Activated CD8-positive, alpha-beta T cell treated with anti-CD3 and anti-CD28 coated beads for 36 hours (primary cell): Measurements from ENCODE around the gene IL22RA2. TPM values are rescaled to one million over a fixed set of nuclear protein-coding genes. Genes with fewer than 3 reads are reported as not detected.
"Not testable (repeated sequence)": the region's sequence is repeated elsewhere in the genome, so short reads cannot be mapped to it uniquely, and the experiment has no call there.

ENCODE experiments used
- ATAC-seq: fragments of 200-7000 bp; cut with Tn5 transposase; one replicate; pipeline ENCODE4 v1.10.0; 2021; ENCODE audit warnings: mild to moderate bottlenecking, moderate library complexity
- CTCF ChIA-PET: fragments of 350-600 bp; sonication (Branson Sonifier 250); formaldehyde crosslinking; loops from one replicate; lab custom pipeline; 2021; ENCODE audit warnings: antibody characterized with exemption; lab: Charles Lee
- POLR2A ChIA-PET: fragments of 350-600 bp; sonication (Branson Sonifier 250); formaldehyde crosslinking; loops from one replicate; lab custom pipeline; 2021; ENCODE audit warnings: antibody characterized with exemption; lab: Charles Lee
- DNase-seq: peaks from one replicate; pipeline ENCODE4 v3.0.0-alpha.2; 2020
- H3K27ac Mint-ChIP-seq: one replicate; pipeline ENCODE4 v1.8.0; 2021; ENCODE audit warnings: mild to moderate bottlenecking, mixed read lengths
- H3K27me3 Mint-ChIP-seq: one replicate; pipeline ENCODE4 v1.8.0; 2021; ENCODE audit warnings: mixed read lengths
- H3K36me3 Mint-ChIP-seq: one replicate; pipeline ENCODE4 v1.8.0; 2021; ENCODE audit warnings: low read depth, mixed read lengths
- H3K4me1 Mint-ChIP-seq: one replicate; pipeline ENCODE4 v1.8.0; 2021; ENCODE audit warnings: low read depth, mixed read lengths
- H3K4me3 Mint-ChIP-seq: one replicate; pipeline ENCODE4 v1.8.0; 2021; ENCODE audit warnings: mild to moderate bottlenecking, moderate library complexity, mixed read lengths
- H3K9me3 Mint-ChIP-seq: one replicate; pipeline ENCODE4 v1.8.0; 2021; ENCODE audit warnings: mixed read lengths
- intact Hi-C: fragments of 100-400 bp; cut with micrococcal nuclease; formaldehyde crosslinking; loops from one replicate; pipeline ENCODE4 v1.10.0; 2022
- total RNA-seq, 2 experiments: library from RNA; stranded (reverse); gene quantifications; one replicate each; pipeline ENCODE4 v1.2.3, GENCODE V29; 2021
- TF ChIP-seq, protein P1 (sequence below): fragments of 200-600 bp; IDR thresholded peaks from one replicate; pipeline ENCODE4 v1.8.0; 2022; ENCODE audit warnings: antibody characterized with exemption, mild to moderate bottlenecking

Gene IL22RA2
- total RNA-seq, 2 experiments from 2014 or later: not detected

DNA sequence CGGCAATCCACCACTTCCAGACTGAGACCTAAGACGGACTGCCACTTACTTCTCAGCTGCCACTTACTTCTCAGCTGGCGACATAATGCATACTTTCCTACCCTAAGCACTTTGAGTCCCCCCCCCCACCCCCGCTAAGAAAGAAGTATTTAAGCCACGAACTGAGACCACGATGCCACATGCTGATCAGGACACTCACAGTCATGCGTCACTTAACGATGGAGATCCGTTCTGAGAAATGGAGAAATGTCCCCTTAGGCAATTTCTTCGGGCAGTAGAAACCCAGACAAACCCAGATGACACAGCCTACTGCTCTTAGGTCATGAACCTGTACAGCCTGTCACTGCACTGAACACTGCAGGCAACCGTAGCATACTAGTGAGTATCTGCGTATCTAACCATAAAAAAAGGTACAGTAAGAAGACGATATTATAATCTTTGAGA, 45.1 kb upstream of the IL22RA2 start:
- Mint-ChIP-seq H3K27me3 (no peaks in the 10 kb centered on the region), H3K4me1 (peaks cover 40% of the 10 kb centered on the region), H3K27ac (peak overlapping the region; percentile 96), H3K36me3 (peaks cover 5% of the 10 kb centered on the region), H3K4me3 (peak overlapping the region; percentile 90), H3K9me3 (no peaks in the 10 kb centered on the region)
- POLR2A ChIA-PET: interaction anchor here (0.9 to 1.5 kb wide), 4 partner anchors 9 to 28 kb away, joined by 3 to 5 read pairs (median 4); no protein-coding TSS in a partner anchor
- ATAC-seq (peak; percentile 82), DNase-seq (peak; percentile 76)
- CTCF ChIA-PET: interaction anchor here (1.4 kb wide), 1 partner anchor 121 kb away, joined by 3 read pairs; no protein-coding TSS in a partner anchor
- TF ChIP-seq, protein P1, sequence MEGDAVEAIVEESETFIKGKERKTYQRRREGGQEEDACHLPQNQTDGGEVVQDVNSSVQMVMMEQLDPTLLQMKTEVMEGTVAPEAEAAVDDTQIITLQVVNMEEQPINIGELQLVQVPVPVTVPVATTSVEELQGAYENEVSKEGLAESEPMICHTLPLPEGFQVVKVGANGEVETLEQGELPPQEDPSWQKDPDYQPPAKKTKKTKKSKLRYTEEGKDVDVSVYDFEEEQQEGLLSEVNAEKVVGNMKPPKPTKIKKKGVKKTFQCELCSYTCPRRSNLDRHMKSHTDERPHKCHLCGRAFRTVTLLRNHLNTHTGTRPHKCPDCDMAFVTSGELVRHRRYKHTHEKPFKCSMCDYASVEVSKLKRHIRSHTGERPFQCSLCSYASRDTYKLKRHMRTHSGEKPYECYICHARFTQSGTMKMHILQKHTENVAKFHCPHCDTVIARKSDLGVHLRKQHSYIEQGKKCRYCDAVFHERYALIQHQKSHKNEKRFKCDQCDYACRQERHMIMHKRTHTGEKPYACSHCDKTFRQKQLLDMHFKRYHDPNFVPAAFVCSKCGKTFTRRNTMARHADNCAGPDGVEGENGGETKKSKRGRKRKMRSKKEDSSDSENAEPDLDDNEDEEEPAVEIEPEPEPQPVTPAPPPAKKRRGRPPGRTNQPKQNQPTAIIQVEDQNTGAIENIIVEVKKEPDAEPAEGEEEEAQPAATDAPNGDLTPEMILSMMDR: no peak
- intact Hi-C loops: no loop called here

DNA sequence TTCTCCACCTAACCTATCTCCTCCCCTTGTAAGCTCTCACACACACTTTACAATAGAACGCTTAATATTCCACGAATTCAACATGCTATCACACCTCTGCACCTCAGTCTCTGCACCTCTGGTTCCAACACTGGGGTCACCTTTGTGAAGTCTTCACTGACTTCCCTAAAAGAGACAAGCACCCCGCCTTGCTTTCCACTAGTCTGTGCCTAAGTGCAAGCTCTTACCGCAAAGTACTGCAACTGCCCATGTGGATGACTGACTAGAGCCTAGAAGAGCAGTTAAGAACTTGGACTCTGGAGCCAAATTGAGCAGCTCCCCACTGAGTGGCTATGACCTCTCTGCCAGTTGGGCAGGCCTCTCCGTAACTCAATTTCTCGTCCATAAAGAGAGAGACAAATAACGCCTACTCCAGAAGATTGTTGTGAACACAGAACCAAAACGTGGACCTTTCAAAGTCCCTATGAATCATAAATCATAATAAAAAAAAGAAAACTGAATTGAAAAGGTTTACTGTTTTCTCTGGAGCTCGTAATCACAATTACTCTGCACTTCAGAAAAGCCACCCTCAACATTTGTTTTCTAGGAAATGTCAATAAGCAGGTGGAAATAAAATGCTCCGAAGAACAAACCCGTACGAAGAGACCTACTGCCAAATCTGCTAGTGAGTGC, 44.5 kb upstream of the IL22RA2 start:
- CTCF ChIA-PET: interaction anchor here (1.4 kb wide), 1 partner anchor 121 kb away, joined by 3 read pairs; no protein-coding TSS in a partner anchor
- peak overlapping the region; percentile 90 for H3K4me3 Mint-ChIP-seq

DNA sequence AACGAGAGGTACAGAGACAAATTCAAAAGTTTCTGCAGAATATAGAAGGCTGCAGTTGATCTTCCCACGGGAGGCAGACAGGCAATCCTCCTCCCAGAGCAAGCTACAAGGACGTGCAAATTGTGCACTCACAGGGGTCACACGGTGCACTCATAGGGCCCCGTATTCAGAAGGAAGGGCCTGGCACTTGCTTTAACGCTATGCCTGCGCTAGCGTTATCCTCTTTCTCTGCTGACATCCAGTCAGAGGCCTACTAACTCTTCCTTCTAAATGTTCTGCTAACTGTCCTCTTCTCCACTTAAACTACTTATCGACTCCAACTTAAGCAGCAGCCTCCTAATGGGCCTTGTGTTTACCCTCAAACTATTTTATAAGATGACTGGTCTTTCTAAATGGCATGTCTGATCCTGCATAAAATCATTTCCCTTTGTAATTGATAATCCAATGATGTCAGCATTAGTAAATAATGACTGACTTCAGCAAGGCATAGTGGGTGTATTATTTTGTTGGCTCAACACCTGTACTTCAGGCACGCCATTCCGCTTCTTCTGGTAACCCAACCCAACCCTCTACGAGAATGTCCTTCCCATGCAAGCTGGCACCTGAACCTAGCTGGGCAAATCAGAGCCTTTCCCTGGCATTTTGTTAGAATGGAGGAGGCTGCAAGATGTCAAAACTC, 43.6 kb upstream of the IL22RA2 start:
- no peaks in the 10 kb centered on the region for H3K9me3 Mint-ChIP-seq
- H3K27me3 Mint-ChIP-seq: no peaks in the 10 kb centered on the region
- CTCF ChIA-PET: no interaction called here
- intact Hi-C loops: no loop called here
- peaks cover 45% of the 10 kb centered on the region for H3K4me1 Mint-ChIP-seq
- peaks cover 8% of the 10 kb centered on the region for H3K36me3 Mint-ChIP-seq
- POLR2A ChIA-PET: interaction anchor here (1.1 to 1.5 kb wide), 3 partner anchors 11 to 30 kb away, joined by 3 to 5 read pairs (median 4); no protein-coding TSS in a partner anchor
- H3K4me3 Mint-ChIP-seq: peak overlapping the region; percentile 90
- TF ChIP-seq, protein P1: no peak
- H3K27ac Mint-ChIP-seq: peak overlapping the region; percentile 17
- DNase-seq (no peak), ATAC-seq (no peak)

More for the DNA sequence above, 44.5 kb upstream of the IL22RA2 start:
- intact Hi-C loops: no loop called here
- Mint-ChIP-seq H3K27me3 (no peaks in the 10 kb centered on the region), H3K9me3 (no peaks in the 10 kb centered on the region), H3K27ac (peak overlapping the region; percentile 96), H3K4me1 (peaks cover 42% of the 10 kb centered on the region), H3K36me3 (peaks cover 5% of the 10 kb centered on the region)
- TF ChIP-seq, protein P1: no peak
- POLR2A ChIA-PET: interaction anchor here (0.9 to 1.5 kb wide), 4 partner anchors 10 to 29 kb away, joined by 3 to 5 read pairs (median 4); no protein-coding TSS in a partner anchor
- no peak for ATAC-seq
- DNase-seq: peak; percentile 18

DNA sequence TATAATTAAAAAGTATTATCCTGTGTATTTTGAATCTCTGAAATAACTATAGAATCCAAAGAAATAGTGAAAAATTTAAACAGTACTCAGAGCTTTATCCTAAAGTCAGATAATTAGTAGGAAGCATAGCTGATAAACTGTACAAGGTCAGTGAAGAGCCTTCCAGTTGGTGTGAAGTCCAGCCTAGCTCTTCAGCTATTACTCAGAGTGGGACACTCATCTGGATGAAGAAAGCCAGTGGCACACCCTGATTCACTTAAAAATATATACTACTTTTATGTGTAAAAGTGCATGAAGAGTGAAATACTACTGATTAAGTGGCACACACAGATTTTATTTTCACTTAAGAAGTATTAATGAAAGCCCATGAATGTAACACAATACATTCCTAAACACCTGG, 42.7 kb upstream of the IL22RA2 start:
- no peak for ATAC-seq
- intact Hi-C loops: no loop called here
- ChIA-PET CTCF (no interaction called here), POLR2A (no interaction called here)
- Mint-ChIP-seq H3K27ac (no peak overlapping the region), H3K4me1 (peaks cover 49% of the 10 kb centered on the region), H3K9me3 (no peaks in the 10 kb centered on the region), H3K4me3 (peak overlapping the region; percentile 32), H3K27me3 (no peaks in the 10 kb centered on the region), H3K36me3 (peaks cover 8% of the 10 kb centered on the region)
- TF ChIP-seq, protein P1: no peak
- DNase-seq: no peak

DNA sequence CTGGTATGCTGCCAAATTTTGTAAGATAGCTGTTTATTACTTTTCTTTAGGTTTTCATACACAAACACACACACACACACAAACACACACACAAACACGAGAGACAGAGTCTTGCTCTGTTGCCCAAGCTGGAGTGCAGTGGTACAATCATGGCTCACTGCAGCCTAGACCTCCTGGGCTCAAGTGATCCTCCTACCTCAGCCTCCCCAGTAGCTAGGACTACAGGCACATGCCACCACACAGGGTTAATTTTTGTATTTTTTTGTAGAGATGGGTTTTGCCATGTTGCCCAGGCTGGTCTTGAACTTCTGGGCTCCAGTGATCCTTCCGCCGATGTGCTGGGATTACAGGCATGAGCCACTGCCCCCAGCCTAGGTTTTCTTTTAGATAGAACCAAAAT, 42.2 kb upstream of the IL22RA2 start:
- ATAC-seq, H3K36me3 Mint-ChIP-seq, POLR2A ChIA-PET, CTCF ChIA-PET, DNase-seq, H3K9me3 Mint-ChIP-seq, H3K27me3 Mint-ChIP-seq, H3K4me3 Mint-ChIP-seq, intact Hi-C loops: not testable (repeated sequence)
- H3K4me1 Mint-ChIP-seq: peaks cover 51% of the 10 kb centered on the region
- peak overlapping the region; percentile 25 for H3K27ac Mint-ChIP-seq
